ENCODE data around the gene FAM89B. TPM values are rescaled to one million over a fixed set of nuclear protein-coding genes. Genes with fewer than 3 reads are reported as not detected.

The FAM89B gene
- total and polyA plus RNA-seq, 7 donors, result 59.0 to 112 (median 67.4) TPM

GRCh38 chr11:65607614-65608426 is 35.5 kb downstream of the FAM89B start:
- no peak for DNase-seq
- H3K9me3 ChIP-seq, result no peaks in the 10 kb centered on the region
- 64 to 68% (median 65%) methylated on average over 37 of the region's 37 CpGs for WGBS, 3 donors
- peak overlapping the region; percentile 83 for H3K27ac ChIP-seq
- peaks cover 35% of the 10 kb centered on the region for H3K4me1 ChIP-seq
- TF ChIP-seq CTCF (IDR thresholded peaks at IDR 0.05), result no peak
- H3K27me3 ChIP-seq (ENCODE audit: insufficient read depth in 3 of 3, low read length in 2 of 3), result no peaks in the 10 kb centered on the region
- peaks cover 0 to 50% of the 10 kb centered on the region in 2 donors for H3K36me3 ChIP-seq (ENCODE audit: insufficient read depth in 1 of 2, low read depth in 1 of 2)
- ATAC-seq, result no peak
- intact Hi-C loops (cut with DNase I), result loop anchor here in 1 of 2 donors (5.0 kb wide), 1 partner anchor 36 kb away; the partner anchor contains the start of genes FAM89B and ZNRD2
- H3K4me3 ChIP-seq, result peak overlapping the region; percentile 61

- H3K27ac ChIP-seq, result no peak overlapping the region
- intact Hi-C loops (cut with DNase I), result loop anchor here in 1 of 2 donors (5.0 kb wide), 1 partner anchor 37 kb away; the partner anchor contains the start of genes FAM89B and ZNRD2
- H3K9me3 ChIP-seq, result no peaks in the 10 kb centered on the region
- H3K4me3 ChIP-seq, result no peak overlapping the region
- WGBS, 3 donors, result 42 to 64% (median 46%) methylated on average over 3 of the region's 3 CpGs
- H3K36me3 ChIP-seq (ENCODE audit: insufficient read depth in 1 of 2, low read depth in 1 of 2), result peaks cover 0 to 37% of the 10 kb centered on the region in 2 donors
- DNase-seq, result no peak
- no peak for TF ChIP-seq CTCF (IDR thresholded peaks at IDR 0.05)
- no peaks in the 10 kb centered on the region for H3K27me3 ChIP-seq (ENCODE audit: insufficient read depth in 3 of 3, low read length in 2 of 3)
- no peak for ATAC-seq
- peaks cover 42% of the 10 kb centered on the region for H3K4me1 ChIP-seq
These were observed 36.9 kb downstream of the FAM89B start for GRCh38 chr11:65609229-65609628.

GRCh38 chr11:65609665-65610064 is 37.3 kb downstream of the FAM89B start:
- intact Hi-C loops (cut with DNase I), result loop anchor here (5.0 kb wide), 1 partner anchor 37 kb away; the partner anchor contains the start of genes FAM89B (in 2 of the 2) and ZNRD2 (in 2 of the 2)
- Histone ChIP-seq H3K4me3 (no peak overlapping the region), H3K27ac (no peak overlapping the region), H3K36me3 (ENCODE audit: insufficient read depth in 1 of 2, low read depth in 1 of 2) (peaks cover 0 to 33% of the 10 kb centered on the region in 2 donors), H3K27me3 (ENCODE audit: insufficient read depth in 3 of 3, low read length in 2 of 3) (no peaks in the 10 kb centered on the region), H3K9me3 (no peaks in the 10 kb centered on the region), H3K4me1 (peaks cover 42% of the 10 kb centered on the region)
- ATAC-seq (no peak), DNase-seq (no peak)
- WGBS, 3 donors, result 62 to 72% (median 67%) methylated on average over 5 of the region's 5 CpGs
- TF ChIP-seq CTCF (IDR thresholded peaks at IDR 0.05), result no peak

- Histone ChIP-seq H3K27ac (peak overlapping the region; percentile 89), H3K36me3 (ENCODE audit: insufficient read depth in 1 of 2, low read depth in 1 of 2) (peaks cover 0 to 25% of the 10 kb centered on the region in 2 donors), H3K4me3 (peak overlapping the region; percentile 97), H3K9me3 (no peaks in the 10 kb centered on the region), H3K4me1 (peaks cover 42% of the 10 kb centered on the region), H3K27me3 (ENCODE audit: insufficient read depth in 3 of 3, low read length in 2 of 3) (no peaks in the 10 kb centered on the region)
- TF ChIP-seq CTCF (IDR thresholded peaks at IDR 0.05), result no peak
- ATAC-seq (no peak), DNase-seq (no peak)
- WGBS, 3 donors, result 49 to 60% (median 59%) methylated on average over 6 of the region's 6 CpGs
- intact Hi-C loops (cut with DNase I), result loop anchor here in 1 of 2 donors (5.0 kb wide), 1 partner anchor 38 kb away; the partner anchor contains the start of genes FAM89B and ZNRD2
These were observed 38.1 kb downstream of the FAM89B start for GRCh38 chr11:65610404-65610803.

All from psoas muscle (tissue), 8 donors.